HUES48 (cell line): ENCODE measurements around the gene DPYSL5.
"Not testable (repeated sequence)": the region's sequence is repeated elsewhere in the genome, so short reads cannot be mapped to it uniquely, and the experiment has no call there.

Experiments
- H3K27ac ChIP-seq: one replicate; pipeline ENCODE4 v1.7.0; 2013; ENCODE audit warnings: low read depth, low read length, inconsistent platforms
- H3K27me3 ChIP-seq: 2 replicates; pipeline ENCODE4 v1.6.1; 2013; ENCODE audit warnings: mild to moderate bottlenecking, low read length; ENCODE audit not compliant: control insufficient read depth, insufficient read depth
- H3K36me3 ChIP-seq: 2 replicates; pipeline ENCODE4 v1.6.1; 2013; ENCODE audit warnings: low read length; ENCODE audit not compliant: control insufficient read depth, insufficient read depth
- H3K4me1 ChIP-seq: 2 replicates; pipeline ENCODE4 v1.6.1; 2013; ENCODE audit warnings: mild to moderate bottlenecking, low read length; ENCODE audit not compliant: control insufficient read depth, insufficient read depth
- H3K4me3 ChIP-seq: 2 replicates; pipeline ENCODE4 v1.5.1; 2013; ENCODE audit warnings: mild to moderate bottlenecking, low read depth, low read length
- H3K9ac ChIP-seq: 2 replicates; pipeline ENCODE4 v1.6.1; 2013; ENCODE audit warnings: mild to moderate bottlenecking, low read depth, low read length, moderate library complexity
- H3K9me3 ChIP-seq: 2 replicates; pipeline ENCODE4 v1.6.1; 2013; ENCODE audit warnings: low read length; ENCODE audit not compliant: control insufficient read depth, insufficient read depth

Gene DPYSL5

GRCh38 chr2:26814072-26814765 lies 33.7 kb upstream of the DPYSL5 start:
- not testable (repeated sequence) for H3K27me3 ChIP-seq, H3K9me3 ChIP-seq, H3K9ac ChIP-seq, H3K27ac ChIP-seq, H3K4me1 ChIP-seq, H3K4me3 ChIP-seq, H3K36me3 ChIP-seq

- H3K9me3 ChIP-seq = no peaks in the 10 kb centered on the region
- H3K27ac ChIP-seq = no peak overlapping the region
- no peaks in the 10 kb centered on the region for H3K4me1 ChIP-seq
- no peak overlapping the region for H3K4me3 ChIP-seq
- H3K9ac ChIP-seq = no peak overlapping the region
- no peaks in the 10 kb centered on the region for H3K27me3 ChIP-seq
- H3K36me3 ChIP-seq = no peaks in the 10 kb centered on the region
These were observed 31.0 kb upstream of the DPYSL5 start for GRCh38 chr2:26816893-26817292.

- Histone ChIP-seq H3K27ac (no peak overlapping the region), H3K4me3 (no peak overlapping the region), H3K9me3 (no peaks in the 10 kb centered on the region), H3K9ac (no peak overlapping the region), H3K36me3 (no peaks in the 10 kb centered on the region), H3K4me1 (no peaks in the 10 kb centered on the region), H3K27me3 (no peaks in the 10 kb centered on the region)
These were observed 29.7 kb upstream of the DPYSL5 start for GRCh38 chr2:26818255-26818654.

GRCh38 chr2:26818972-26819371 lies 29.0 kb upstream of the DPYSL5 start:
- Histone ChIP-seq H3K36me3 (no peaks in the 10 kb centered on the region), H3K27ac (no peak overlapping the region), H3K4me1 (no peaks in the 10 kb centered on the region), H3K9ac (no peak overlapping the region), H3K9me3 (no peaks in the 10 kb centered on the region), H3K27me3 (no peaks in the 10 kb centered on the region), H3K4me3 (no peak overlapping the region)

GRCh38 chr2:26820932-26821331 lies 27.0 kb upstream of the DPYSL5 start:
- H3K4me1 ChIP-seq = no peaks in the 10 kb centered on the region
- no peak overlapping the region for H3K27ac ChIP-seq
- no peak overlapping the region for H3K4me3 ChIP-seq
- H3K36me3 ChIP-seq = no peaks in the 10 kb centered on the region
- H3K9ac ChIP-seq = no peak overlapping the region
- no peaks in the 10 kb centered on the region for H3K9me3 ChIP-seq
- H3K27me3 ChIP-seq = no peaks in the 10 kb centered on the region

DNA sequence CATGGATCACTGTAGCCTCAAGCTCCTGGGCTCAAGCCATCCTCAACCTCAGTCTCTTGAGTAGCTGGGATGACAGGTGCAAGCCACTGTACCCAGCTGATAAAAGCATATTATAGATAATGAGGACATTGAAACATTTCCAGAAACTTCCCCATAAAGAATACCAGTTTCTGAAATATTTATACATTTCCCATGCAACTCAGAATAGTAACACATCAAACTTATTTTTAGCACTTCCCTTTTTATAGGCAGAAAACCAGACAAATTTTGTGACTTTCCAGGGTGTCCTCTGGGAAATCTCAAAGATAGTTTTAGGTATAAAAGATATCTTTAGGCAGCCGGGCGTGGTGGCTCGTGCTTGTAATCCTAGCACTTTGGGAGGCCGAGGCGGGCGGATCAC lies 25.1 kb upstream of the DPYSL5 start:
- no peaks in the 10 kb centered on the region for H3K9me3 ChIP-seq
- no peaks in the 10 kb centered on the region for H3K27me3 ChIP-seq

GRCh38 chr2:26838121-26838906 lies 9.6 kb upstream of the DPYSL5 start:
- no peaks in the 10 kb centered on the region for H3K9me3 ChIP-seq
- no peak overlapping the region for H3K27ac ChIP-seq
- H3K36me3 ChIP-seq = no peaks in the 10 kb centered on the region
- H3K9ac ChIP-seq = no peak overlapping the region
- H3K4me1 ChIP-seq = no peaks in the 10 kb centered on the region
- no peaks in the 10 kb centered on the region; the same call in 1 of the 2 replicates for H3K27me3 ChIP-seq
- H3K4me3 ChIP-seq = no peak overlapping the region

More for the DNA sequence above, 25.1 kb upstream of the DPYSL5 start:
- Histone ChIP-seq H3K36me3 (no peaks in the 10 kb centered on the region), H3K27ac (no peak overlapping the region), H3K9ac (no peak overlapping the region), H3K4me1 (no peaks in the 10 kb centered on the region), H3K4me3 (no peak overlapping the region)

DNA sequence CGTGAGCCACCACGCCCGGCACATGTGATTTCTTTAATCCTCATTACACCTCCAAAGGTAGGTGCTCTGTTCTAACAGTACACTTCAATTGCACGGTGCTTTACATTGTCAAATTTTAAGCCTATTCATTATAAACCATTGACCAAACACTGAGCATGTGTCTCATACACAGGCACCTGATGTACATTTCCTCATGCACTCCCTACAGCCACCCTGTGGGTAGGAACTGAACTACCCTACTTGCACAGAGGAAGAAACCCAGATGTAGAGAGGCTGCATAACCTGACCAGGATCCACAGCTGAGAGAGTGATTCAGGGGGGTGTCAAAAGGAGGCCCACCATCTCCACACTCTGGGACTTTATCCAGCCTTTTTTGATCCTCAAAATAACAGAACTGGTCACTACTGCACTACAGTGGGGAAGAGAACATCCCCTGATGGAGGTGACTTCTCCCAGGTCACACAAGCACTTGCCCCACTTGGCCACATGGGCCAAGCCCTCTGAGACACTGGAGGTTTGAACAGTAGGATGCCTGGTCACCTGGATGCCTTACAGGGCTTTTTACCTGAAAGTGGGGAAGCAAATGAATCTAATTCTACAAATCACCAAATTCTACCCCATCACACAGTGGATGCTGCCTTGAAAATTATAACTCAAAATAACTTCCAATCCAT lies 6.9 kb upstream of the DPYSL5 start:
- H3K27ac ChIP-seq = no peak overlapping the region
- no peaks in the 10 kb centered on the region for H3K36me3 ChIP-seq
- no peak overlapping the region for H3K4me3 ChIP-seq
- no peaks in the 10 kb centered on the region for H3K4me1 ChIP-seq
- H3K9ac ChIP-seq = no peak overlapping the region
- H3K9me3 ChIP-seq = no peaks in the 10 kb centered on the region
- peaks cover 16% of the 10 kb centered on the region for H3K27me3 ChIP-seq

DNA sequence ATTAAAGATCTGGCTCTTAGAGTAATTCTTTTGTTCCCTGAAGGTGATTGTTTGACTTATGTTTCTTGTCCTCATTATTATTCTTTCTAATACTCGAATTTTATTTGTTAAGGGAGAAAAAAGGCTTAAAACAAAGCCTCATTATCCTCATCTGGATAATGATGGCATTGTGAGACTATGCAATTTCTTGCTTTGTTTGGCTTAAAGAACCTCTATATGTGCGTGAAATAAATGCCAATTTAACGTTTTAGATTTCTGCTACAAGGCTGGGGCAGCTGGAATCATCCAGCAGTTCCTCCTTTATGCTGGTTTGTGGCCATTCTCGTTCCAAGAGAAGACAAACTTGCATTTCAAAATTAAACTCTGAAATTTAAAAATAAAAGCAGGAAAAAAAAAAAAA lies 4.9 kb upstream of the DPYSL5 start:
- Histone ChIP-seq H3K27me3 (peaks cover 31% of the 10 kb centered on the region), H3K9ac (no peak overlapping the region), H3K4me1 (peaks cover 4% of the 10 kb centered on the region; the same call in 1 of the 2 replicates), H3K9me3 (no peaks in the 10 kb centered on the region), H3K36me3 (no peaks in the 10 kb centered on the region), H3K4me3 (no peak overlapping the region), H3K27ac (no peak overlapping the region)

GRCh38 chr2:26845021-26845420 lies 2.9 kb upstream of the DPYSL5 start:
- peaks cover 4% of the 10 kb centered on the region; the same call in 1 of the 2 replicates for H3K4me1 ChIP-seq
- H3K9me3 ChIP-seq = no peaks in the 10 kb centered on the region
- H3K27me3 ChIP-seq = peaks cover 51% of the 10 kb centered on the region
- no peak overlapping the region for H3K4me3 ChIP-seq
- H3K9ac ChIP-seq = no peak overlapping the region
- H3K36me3 ChIP-seq = no peaks in the 10 kb centered on the region
- no peak overlapping the region for H3K27ac ChIP-seq
